ENCODE data around the gene EFEMP1. TPM values are rescaled to one million over a fixed set of nuclear protein-coding genes. Genes with fewer than 3 reads are reported as not detected.

EFEMP1 gene
- total and polyA plus RNA-seq, 2 of the 13 experiments (the other 11 are each of a cell fraction or from before 2014, with no cell fraction given), result not detected

DNA sequence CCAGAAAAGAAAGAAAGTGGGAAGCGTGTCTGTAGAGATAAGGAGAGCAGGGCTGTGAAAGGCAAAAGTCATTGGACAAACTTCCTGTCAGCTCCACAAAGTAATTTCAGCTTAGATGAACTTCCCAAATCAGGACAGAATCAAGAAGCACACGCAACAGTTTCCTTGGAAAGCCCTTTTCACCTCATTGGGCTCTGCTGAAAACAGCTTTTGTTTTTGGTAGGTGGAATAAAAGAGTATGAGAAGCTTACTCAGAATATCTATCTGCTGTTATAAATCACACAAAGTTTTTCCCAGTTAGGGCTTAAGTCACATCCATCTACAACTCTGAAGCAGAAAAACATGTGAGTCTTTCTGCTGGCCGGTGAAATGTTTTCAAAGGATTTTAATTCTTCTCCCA, 42.4 kb upstream of the EFEMP1 start:
- Histone ChIP-seq H3K4me1 (ENCODE audit: insufficient read depth, low read length) (no peaks in the 10 kb centered on the region), H3K27me3 (ENCODE audit: control insufficient read depth in 1 of 2, insufficient read depth in 2 of 2, low read length in 2 of 2) (no peaks in the 10 kb centered on the region; a peak in 2 of 5 replicates), H3K4me3 (replicated peaks in 1 of 3; ENCODE audit: insufficient read depth in 1 of 3, low read depth in 2 of 3, low read length in 3 of 3) (no peak overlapping the region), H3K27ac (ENCODE audit: extremely low read length, insufficient read depth, low read length) (no peak overlapping the region), H3K9ac (ENCODE audit: insufficient read depth, low read depth, low read length) (no peak overlapping the region), H3K9me3 (ENCODE audit: low read length) (no peaks in the 10 kb centered on the region), H2AFZ (ENCODE audit: low read length) (no peak overlapping the region), H4K20me1 (ENCODE audit: insufficient read depth, low read length) (no peaks in the 10 kb centered on the region), H3K36me3 (replicated peaks in 1 of 2; ENCODE audit: control insufficient read depth in 1 of 2, insufficient read depth in 2 of 2, low read length in 2 of 2) (no peaks in the 10 kb centered on the region), H3K4me2 (ENCODE audit: low read depth, low read length) (no peak overlapping the region), H3K79me2 (ENCODE audit: insufficient read depth, low read length) (no peaks in the 10 kb centered on the region)
- in situ Hi-C loops (cut with HindIII; ENCODE audit: extremely low pct_ligation_motif_present, low pct_unique_long_range_greater_than_20kb), result no loop called here
- DNase-seq (ENCODE audit: low spot score) (no peak), FAIRE-seq (no peak), ATAC-seq (no peak)
- intact Hi-C loops (cut with micrococcal nuclease; ENCODE audit: unreplicated experiment), result no loop called here
- ChIA-PET CTCF (ENCODE audit: low intra/inter-chr PET ratio, low total read pairs) (no interaction called here), POLR2A (no interaction called here)
- WGBS (ENCODE audit: low lambda C conversion rate), result 5% methylated on average over 3 of the region's 3 CpGs
- no TSS peak for BruUV-seq (replicated peaks)
- TF ChIP-seq ZNF615 (CRISPR knock-in tag; IDR thresholded peaks at IDR 0.05; ENCODE audit: borderline replicate concordance) (no peak), IKZF1 (IDR thresholded peaks at IDR 0.05) (no peak), REXO4 (CRISPR knock-in tag; IDR thresholded peaks at IDR 0.05; ENCODE audit: borderline replicate concordance) (no peak), SP4 (CRISPR knock-in tag; IDR thresholded peaks at IDR 0.05) (no peak), SRY (CRISPR knock-in tag; IDR thresholded peaks at IDR 0.05) (no peak), GZF1 (CRISPR knock-in tag; IDR thresholded peaks at IDR 0.05) (no peak), ZNF768 (CRISPR knock-in tag; IDR thresholded peaks at IDR 0.05) (no peak), SOX13 (IDR thresholded peaks at IDR 0.05) (no peak), SOX13 (CRISPR knock-in tag; conservative IDR thresholded peaks at IDR 0.05 in 1 of 2, IDR thresholded peaks at IDR 0.05 in 1 of 2) (no peak), MZF1 (CRISPR knock-in tag; IDR thresholded peaks at IDR 0.05; ENCODE audit: borderline replicate concordance) (no peak), JDP2 (CRISPR knock-in tag; IDR thresholded peaks at IDR 0.05; ENCODE audit: borderline replicate concordance) (no peak), JUND (CRISPR knock-in tag; IDR thresholded peaks at IDR 0.05) (no peak)
- TF ChIP-seq, protein P1, sequence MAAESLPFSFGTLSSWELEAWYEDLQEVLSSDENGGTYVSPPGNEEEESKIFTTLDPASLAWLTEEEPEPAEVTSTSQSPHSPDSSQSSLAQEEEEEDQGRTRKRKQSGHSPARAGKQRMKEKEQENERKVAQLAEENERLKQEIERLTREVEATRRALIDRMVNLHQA (CRISPR knock-in tag; IDR thresholded peaks at IDR 0.05), result no peak
